SKM-1 (cell line): ENCODE results near the gene CDK11B.

Source experiments
- DNase-seq: peaks from one replicate; lab custom pipeline; 2025; ENCODE audit not compliant: unreplicated experiment; lab: John Stamatoyannopoulos, UW

CDK11B gene

GRCh38 chr1:1628754-1629429 is 29.9 kb downstream of the CDK11B start:
- no peak for DNase-seq

GRCh38 chr1:1627829-1628753 is 30.7 kb downstream of the CDK11B start:
- no peak for DNase-seq

GRCh38 chr1:1627261-1627828 is 31.5 kb downstream of the CDK11B start:
- DNase-seq = no peak

GRCh38 chr1:1626207-1627141 is 32.3 kb downstream of the CDK11B start:
- DNase-seq = no peak

DNA sequence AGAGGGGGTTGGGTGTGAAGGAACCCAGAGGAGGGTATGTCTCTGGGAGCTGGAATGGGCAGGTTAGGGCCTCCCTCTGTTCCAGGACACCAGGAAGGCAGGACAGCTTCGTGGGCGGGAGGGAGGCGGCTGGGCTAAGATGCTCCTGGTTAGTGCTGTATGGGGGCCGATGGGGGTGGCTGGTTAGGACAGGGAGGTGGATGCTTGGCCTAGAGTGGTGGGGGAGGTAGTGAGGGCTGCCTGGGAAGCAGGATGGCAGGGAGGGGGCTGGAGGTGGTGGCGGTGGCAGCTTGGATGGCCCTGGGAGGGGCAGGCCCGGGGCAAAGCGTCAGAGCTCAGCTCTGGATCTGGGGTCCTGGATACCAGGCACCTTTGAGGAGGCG is 33.0 kb downstream of the CDK11B start:
- no peak for DNase-seq

DNA sequence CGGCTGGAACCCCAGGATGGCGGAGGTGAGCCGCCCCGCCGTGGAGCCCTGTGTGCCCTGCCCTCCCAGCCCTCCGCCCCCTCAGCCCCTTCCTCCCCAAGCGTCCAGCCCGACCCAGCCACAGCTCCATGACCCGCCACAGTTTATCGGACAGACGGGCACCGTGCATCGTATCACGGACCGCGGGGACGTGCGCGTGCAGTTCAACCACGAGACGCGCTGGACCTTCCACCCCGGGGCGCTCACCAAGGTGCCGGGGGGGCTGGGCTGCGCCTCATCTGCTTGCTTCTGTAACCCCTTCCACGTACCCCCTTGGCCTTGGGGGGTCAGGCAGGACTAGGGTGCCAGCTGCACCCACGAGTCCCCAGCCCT is 33.4 kb downstream of the CDK11B start:
- DNase-seq = no peak

- DNase-seq = no peak
These were observed 34.1 kb downstream of the CDK11B start for GRCh38 chr1:1624443-1625403.

GRCh38 chr1:1623631-1624442 is 35.0 kb downstream of the CDK11B start:
- DNase-seq = no peak

- no peak for DNase-seq
These were observed 35.6 kb downstream of the CDK11B start for GRCh38 chr1:1623181-1623630.

- DNase-seq = no peak
These were observed 36.1 kb downstream of the CDK11B start for GRCh38 chr1:1622788-1623094.

GRCh38 chr1:1622010-1622787 is 36.6 kb downstream of the CDK11B start:
- DNase-seq = no peak

DNA sequence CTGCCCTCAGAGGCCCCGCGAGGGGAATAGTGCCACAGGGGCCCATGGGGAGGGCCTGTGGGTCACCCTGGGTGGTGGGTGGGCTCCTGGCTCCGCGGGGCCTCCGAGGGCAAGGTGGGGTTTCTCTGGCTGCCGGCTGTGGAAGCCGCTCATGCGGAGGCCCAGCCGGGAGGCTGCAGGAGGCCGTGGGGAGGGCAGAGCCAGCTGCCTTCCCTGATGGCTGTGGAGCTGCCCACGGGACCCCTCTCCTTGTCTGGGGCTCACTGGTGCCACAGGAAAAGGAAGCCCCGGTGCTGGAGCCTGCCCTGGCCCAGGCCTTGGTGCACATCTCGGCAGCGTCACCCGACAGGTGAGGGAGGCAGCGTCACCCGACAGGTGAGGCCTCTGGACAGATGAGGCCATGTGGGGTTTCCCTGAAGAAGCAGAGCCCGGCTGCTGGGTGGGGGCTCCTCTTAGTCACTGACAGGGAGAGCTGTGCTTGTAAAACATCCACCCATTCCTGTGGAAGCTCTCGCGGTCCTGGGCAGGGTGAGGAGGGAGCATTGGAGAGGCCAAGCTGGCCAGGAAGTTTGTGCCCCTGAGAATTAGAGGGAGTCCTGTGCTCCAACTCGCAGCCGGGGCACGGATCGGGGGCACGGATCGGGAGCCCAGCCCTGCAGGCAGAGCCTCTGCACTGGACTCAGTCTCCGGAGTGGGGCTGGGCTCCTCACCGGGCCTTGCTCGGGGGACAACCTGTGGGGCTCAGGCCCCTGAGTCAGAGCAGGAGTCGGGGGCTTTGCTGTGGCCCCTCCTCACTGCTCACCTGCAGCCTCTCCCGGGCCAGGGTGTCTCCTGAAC is 37.4 kb downstream of the CDK11B start:
- DNase-seq = no peak

DNA sequence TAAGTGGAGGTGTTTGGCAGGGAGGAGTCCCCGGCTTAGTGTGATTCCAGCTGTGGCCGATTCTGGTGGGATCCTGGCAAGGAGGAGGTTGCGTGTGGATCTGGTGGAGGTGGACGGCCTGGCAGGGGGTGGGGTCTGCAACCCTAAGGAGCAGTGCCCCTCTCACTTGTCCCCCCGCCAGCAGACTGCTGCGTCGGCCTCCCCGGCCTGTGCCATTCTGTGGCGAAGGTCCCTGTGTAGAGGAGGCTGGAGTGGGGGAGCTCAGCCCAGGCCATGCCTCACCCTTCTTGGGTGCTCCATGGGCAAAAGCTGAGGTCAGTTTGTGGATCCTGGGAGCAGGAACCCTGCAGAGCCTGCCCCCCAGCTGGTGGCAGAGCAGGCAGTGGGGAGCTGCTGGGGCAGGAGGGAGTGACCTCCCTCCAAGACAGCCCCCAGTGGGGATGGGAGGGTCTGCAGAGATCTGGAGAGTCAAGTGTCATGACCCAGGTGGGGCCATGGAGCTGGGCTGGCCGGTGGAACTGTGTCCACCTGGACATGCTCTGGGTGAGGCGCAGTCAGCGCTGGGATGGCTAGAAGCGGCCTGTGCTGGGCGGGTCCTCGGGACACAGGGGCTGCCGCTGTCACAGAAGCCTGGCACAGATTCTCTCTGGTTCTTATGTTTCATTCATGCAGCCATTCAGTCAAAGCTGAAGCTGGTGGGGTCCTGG is 38.2 kb downstream of the CDK11B start:
- DNase-seq = no peak

DNA sequence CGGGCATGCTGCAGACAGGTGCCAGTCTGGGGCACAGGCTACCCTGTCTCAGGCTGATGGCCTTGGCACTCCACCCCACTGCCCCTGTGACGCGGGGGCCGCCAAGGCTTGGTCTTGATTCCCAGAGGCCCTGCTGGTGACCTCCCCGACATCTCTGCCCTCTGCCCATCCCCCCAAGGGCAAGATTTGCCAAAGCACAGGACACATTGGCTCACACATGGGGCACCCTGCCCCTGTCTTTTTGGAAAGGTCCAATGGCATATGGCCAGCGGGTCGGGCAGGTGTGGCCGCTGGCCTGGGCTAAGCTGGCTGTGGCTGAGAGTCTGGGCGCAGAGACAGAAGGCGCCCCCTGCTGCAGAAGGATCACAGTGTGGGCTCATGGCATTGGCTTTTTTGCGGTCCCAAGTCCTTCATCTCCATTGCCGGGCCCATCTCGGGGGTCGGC is 38.9 kb downstream of the CDK11B start:
- DNase-seq = no peak

DNA sequence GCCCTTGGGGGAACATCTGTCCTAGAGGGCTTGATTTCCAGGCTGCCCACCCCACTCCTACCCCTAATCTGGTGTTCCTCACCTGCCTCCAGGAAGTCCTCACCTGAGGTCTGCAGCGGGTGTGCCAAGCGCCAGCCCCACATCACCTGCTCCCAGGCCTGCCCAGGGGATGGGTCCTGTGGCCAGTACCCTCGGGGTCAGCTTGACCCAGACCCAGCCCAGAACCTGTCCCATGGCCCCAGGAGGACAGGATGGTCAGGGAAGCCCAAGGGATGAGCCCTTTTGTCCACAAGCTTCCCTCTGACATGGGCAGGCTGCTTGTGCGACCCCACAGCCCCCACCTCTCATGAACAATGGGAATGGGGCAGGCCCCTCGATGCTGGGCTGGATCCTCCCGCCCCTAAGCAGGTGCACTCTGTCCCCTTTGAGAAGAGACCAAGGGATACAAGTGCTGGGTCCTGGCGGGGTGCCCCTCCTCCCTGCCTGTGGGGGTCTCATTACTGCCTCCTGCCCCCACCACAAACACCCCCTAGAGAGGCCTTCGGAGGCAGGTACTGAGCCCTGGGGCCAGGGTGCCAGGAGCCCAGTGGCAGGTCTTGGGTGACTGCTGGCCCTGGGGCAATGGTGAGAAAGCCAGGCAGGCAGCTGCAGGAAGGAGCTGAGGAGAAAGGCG is 40.3 kb downstream of the CDK11B start:
- no peak for DNase-seq

- no peak for DNase-seq
These were observed 40.9 kb downstream of the CDK11B start for GRCh38 chr1:1617925-1618324.
